ENCODE measurements around the gene KLHL3.

DNA sequence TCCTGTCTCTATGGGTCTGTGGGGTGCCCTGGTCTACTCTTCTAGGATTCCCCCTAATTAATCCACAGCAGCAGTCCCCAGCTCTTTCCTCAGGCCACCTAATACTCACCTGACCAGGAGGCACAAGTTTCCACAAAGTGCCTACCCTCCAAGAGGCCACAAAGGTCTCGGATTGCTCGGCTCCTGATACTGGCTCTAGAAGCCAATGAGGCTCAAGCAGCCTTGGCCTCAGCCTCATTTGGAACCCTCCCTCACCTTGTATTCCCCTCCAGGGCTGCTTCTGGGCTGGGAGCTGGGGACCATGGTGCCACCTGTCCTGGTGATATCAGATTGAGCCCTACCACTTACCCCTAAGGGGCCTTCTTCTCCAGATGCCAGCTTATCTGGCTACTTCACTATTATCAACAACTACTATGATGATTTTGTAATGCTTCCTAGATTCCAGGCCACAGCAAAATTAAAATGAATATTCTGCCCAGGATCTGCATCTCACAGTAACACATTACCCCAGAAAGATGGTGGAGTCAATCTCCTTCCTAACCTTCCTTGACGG is 133.1 kb downstream of the KLHL3 start:
- TF ChIP-seq, protein P1, sequence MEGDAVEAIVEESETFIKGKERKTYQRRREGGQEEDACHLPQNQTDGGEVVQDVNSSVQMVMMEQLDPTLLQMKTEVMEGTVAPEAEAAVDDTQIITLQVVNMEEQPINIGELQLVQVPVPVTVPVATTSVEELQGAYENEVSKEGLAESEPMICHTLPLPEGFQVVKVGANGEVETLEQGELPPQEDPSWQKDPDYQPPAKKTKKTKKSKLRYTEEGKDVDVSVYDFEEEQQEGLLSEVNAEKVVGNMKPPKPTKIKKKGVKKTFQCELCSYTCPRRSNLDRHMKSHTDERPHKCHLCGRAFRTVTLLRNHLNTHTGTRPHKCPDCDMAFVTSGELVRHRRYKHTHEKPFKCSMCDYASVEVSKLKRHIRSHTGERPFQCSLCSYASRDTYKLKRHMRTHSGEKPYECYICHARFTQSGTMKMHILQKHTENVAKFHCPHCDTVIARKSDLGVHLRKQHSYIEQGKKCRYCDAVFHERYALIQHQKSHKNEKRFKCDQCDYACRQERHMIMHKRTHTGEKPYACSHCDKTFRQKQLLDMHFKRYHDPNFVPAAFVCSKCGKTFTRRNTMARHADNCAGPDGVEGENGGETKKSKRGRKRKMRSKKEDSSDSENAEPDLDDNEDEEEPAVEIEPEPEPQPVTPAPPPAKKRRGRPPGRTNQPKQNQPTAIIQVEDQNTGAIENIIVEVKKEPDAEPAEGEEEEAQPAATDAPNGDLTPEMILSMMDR (IDR thresholded peaks at IDR 0.05): no peak
- TF ChIP-seq POLR2AphosphoS5 (IDR thresholded peaks at IDR 0.05): no peak

All from transverse colon (tissue), 4 donors.